Measurements from ENCODE around the gene PRKCH. TPM values are rescaled to one million over a fixed set of nuclear protein-coding genes. Genes with fewer than 3 reads are reported as not detected.

The PRKCH gene
- total RNA-seq, 1 donor from 2014 or later, result 145 TPM

DNA sequence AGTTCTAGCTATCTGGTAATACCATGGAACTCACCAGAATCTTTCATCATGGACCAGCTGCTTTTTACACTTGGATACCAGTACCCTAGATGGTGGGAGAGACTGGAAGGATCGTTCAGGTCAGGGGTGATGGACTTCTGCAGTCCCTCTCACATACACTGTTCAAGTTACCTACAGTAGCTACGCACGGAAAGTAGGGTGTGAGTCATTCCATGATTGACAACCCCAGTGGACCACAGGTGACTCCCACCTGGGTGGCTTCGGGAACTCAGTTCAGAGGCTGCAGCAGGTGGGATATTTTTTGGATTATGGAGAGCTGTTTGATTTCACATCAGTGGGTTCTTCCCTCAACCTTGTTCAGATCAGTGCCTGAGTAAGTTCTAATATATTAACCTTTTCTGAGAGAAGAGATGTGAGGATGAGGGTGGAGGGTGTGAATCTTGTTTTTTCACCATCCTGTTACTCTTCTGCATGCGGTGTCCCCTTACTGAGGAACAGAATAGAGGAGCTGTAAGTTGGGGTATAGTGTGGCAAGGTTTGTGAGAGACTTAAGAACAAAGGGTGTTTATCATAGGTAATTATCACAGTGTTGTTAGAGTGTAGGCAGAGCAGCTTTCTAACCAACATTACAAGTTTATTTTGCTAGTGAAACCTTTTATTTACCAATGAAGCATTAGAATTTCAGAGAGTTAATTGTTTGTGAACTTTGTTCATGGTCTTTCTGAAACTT, 39.6 kb downstream of the PRKCH start:
- peaks cover 29% of the 10 kb centered on the region for H3K36me3 Mint-ChIP-seq (ENCODE audit: low read depth)
- intact Hi-C loops (cut with micrococcal nuclease), result loop anchor here (1.0 kb wide), 1 partner anchor 8 kb away; no protein-coding TSS in a partner anchor
- H3K9me3 Mint-ChIP-seq, result no peaks in the 10 kb centered on the region
- H3K4me1 Mint-ChIP-seq (ENCODE audit: low read depth), result peaks cover 51% of the 10 kb centered on the region
- H3K27ac Mint-ChIP-seq, result peak overlapping the region; percentile 34
- peak overlapping the region; percentile 9 for H3K4me3 Mint-ChIP-seq
- H3K27me3 Mint-ChIP-seq (ENCODE audit: insufficient read depth), result no peaks in the 10 kb centered on the region
- DNase-seq (ENCODE audit: low spot score), result no peak

DNA sequence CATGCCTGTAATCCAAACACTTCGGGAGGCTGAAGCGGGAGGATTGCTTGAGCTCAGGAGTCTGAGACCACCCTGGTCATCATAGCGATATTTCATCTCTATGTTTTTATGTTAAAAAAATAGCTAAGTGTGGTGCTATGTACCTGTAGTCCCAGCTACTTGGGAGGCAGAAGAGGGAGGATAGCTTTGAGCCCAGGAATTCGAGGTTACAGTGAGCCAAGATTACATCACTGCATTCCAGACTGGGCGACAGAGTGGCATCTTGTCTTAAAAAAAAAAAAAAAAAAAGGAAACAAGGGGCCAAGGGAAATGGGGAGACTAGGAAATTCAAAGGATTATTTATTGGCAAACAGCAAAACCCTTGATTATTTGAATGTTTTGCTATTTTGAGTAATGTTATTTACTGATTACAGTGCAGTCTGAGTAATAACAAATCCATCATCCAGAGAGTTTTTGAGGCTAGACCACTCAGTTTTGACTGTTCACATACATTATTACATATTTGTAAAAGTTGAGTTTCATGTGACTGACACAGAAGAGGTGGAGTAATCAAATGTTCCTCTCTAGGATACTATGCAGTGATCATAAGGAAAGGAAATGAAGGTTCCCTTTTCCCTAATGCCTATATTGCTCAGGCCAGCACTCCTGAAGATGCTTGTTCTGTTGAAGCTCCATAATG, 40.8 kb downstream of the PRKCH start:
- Mint-ChIP-seq H3K4me3 (no peak overlapping the region), H3K36me3 (ENCODE audit: low read depth) (peaks cover 22% of the 10 kb centered on the region), H3K27me3 (ENCODE audit: insufficient read depth) (no peaks in the 10 kb centered on the region), H3K4me1 (ENCODE audit: low read depth) (peaks cover 39% of the 10 kb centered on the region), H3K9me3 (no peaks in the 10 kb centered on the region), H3K27ac (no peak overlapping the region)
- no peak for DNase-seq (ENCODE audit: low spot score)
- intact Hi-C loops (cut with micrococcal nuclease), result no loop called here

DNA sequence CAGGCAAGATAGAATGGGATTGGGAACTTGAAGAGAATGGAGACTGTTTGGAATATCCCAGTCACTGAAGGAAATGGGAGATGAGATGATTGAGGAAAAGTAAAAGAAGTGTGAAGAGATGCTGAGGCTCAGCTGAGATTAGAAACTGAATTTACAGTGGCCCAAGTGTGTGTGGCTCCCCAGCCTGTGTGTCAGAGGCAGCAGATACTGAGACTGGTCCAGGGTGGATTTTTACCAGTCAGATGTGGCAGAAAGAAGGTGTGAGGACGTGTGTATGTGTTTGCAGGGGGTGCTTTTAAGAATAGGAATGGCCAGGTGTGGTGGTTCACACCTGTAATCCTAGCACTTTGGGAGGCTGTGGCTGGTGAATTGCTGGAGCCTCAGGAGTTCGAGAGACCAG, 42.9 kb downstream of the PRKCH start:
- DNase-seq (ENCODE audit: low spot score), result no peak
- Mint-ChIP-seq H3K27me3 (ENCODE audit: insufficient read depth) (no peaks in the 10 kb centered on the region), H3K27ac (no peak overlapping the region), H3K4me1 (ENCODE audit: low read depth) (peaks cover 18% of the 10 kb centered on the region), H3K36me3 (ENCODE audit: low read depth) (peaks cover 12% of the 10 kb centered on the region), H3K4me3 (no peak overlapping the region), H3K9me3 (no peaks in the 10 kb centered on the region)
- intact Hi-C loops (cut with micrococcal nuclease), result no loop called here

DNA sequence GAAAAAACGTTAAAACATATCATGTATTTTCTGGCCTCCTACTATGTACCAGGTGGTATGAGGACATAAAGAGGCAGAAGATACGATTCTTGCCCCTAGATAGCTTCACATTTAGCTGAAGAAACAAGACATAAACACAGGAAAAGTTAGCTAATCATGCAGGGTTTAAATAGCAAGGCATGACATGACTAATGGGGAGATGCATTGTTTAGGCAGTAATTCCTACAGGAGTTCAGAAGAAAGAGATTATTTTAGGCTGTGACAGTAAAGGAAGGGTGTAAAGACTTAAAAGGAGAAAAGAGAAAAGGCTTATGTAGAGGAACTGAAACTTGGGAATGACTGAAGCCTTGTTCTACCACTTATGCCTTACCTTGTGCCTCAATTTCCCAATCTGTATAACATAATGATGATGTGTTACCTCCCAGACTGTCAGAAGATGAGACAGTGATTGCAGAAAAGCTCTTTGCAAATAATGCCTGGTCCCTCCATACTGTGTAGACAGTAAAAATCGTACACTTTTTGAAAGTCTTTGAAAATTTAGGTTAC, 44.4 kb downstream of the PRKCH start:
- Mint-ChIP-seq H3K4me1 (ENCODE audit: low read depth) (peaks cover 17% of the 10 kb centered on the region), H3K27me3 (ENCODE audit: insufficient read depth) (no peaks in the 10 kb centered on the region)

DNA sequence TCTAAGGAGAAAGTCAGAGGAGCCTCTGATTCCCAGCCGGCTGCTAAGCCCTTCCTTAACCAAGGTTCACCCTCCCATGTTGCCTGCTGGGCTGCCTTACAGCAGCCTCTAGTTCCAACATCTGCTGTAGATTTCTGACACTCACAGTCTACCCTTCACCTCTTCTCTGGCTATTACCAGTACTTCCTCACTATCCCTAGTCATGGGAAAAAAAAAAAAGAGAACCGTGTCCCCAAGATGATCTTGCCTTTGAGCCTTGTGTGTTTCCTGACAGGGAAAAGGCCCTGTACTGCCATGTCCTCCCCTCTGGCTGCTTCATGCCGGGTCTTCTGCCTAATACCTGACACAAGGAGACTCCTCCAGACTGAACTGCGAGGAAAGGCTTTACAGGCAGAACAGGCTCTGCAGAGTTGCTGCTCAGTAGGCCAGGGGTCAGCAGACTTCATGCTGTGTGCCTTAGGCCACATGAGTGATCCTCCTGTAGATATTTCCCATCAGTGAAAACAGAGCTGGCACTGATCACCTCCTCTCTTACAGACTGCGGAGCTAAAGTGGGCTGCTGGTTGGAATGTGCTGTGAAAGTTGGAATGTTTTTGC, 46.8 kb downstream of the PRKCH start:
- peaks cover 24% of the 10 kb centered on the region for H3K36me3 Mint-ChIP-seq (ENCODE audit: low read depth)
- H3K27me3 Mint-ChIP-seq (ENCODE audit: insufficient read depth), result no peaks in the 10 kb centered on the region
- no peak for DNase-seq (ENCODE audit: low spot score)
- intact Hi-C loops (cut with micrococcal nuclease), result no loop called here
- H3K4me3 Mint-ChIP-seq, result peak overlapping the region; percentile 12
- H3K4me1 Mint-ChIP-seq (ENCODE audit: low read depth), result peaks cover 34% of the 10 kb centered on the region
- H3K9me3 Mint-ChIP-seq, result peaks cover 9% of the 10 kb centered on the region
- H3K27ac Mint-ChIP-seq, result peak overlapping the region; percentile 73

More for the DNA sequence above, 44.4 kb downstream of the PRKCH start:
- no peak for DNase-seq (ENCODE audit: low spot score)
- Mint-ChIP-seq H3K27ac (no peak overlapping the region), H3K9me3 (no peaks in the 10 kb centered on the region), H3K36me3 (ENCODE audit: low read depth) (peaks cover 13% of the 10 kb centered on the region), H3K4me3 (no peak overlapping the region)
- intact Hi-C loops (cut with micrococcal nuclease), result no loop called here

DNA sequence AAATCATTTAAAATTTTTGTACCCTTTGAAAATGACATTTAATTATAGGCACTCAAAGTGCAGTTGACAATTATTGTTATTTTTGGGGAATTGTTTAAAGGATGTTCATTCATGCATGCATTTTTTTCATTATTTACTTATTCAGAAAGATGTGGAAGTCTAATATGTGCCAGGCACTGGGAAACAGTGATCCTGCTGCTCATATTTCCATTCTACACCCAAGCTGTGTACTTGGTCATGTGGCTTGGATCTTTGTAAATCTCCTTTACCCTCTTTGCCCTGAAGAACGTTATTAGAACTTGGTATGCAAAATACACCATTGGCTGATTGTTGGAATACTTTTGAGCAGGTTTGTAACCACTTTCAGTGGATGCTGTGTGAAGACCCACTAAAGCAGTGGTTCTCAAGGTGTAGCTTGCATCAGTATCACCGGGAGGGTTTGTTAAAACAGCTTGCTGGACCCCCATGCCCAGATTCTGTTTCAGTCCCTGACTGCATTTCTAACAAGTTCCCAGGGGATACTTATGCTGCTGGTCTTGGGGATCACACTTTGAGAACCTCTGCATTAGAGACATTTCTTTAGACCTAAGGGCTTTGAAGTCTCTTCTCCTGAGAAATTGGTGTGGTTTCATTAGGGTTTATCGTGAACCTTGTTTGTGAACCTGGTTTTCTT, 47.5 kb downstream of the PRKCH start:
- intact Hi-C loops (cut with micrococcal nuclease), result loop anchor here (1.0 kb wide), 1 partner anchor 8 kb away; no protein-coding TSS in a partner anchor
- Mint-ChIP-seq H3K9me3 (peaks cover 13% of the 10 kb centered on the region), H3K4me3 (no peak overlapping the region), H3K27ac (no peak overlapping the region), H3K36me3 (ENCODE audit: low read depth) (peaks cover 31% of the 10 kb centered on the region), H3K27me3 (ENCODE audit: insufficient read depth) (no peaks in the 10 kb centered on the region), H3K4me1 (ENCODE audit: low read depth) (peaks cover 36% of the 10 kb centered on the region)
- no peak for DNase-seq (ENCODE audit: low spot score)

DNA sequence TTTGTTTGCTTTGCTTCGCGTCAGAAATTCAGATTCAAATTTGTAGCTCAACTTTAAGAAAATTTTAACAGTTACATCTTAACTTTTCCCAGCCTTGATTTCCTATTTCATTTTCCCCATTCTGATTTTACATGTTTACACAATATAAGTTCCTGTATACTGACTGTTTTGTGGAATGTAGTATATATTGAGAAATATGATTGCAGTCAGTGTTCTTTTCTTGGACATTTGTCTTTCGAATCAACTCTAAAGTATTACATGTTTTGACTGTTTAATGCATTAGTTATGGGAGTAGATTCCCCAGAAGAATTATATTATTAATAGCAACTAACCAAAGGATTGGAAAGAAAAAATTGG, 48.1 kb downstream of the PRKCH start:
- H3K9me3 Mint-ChIP-seq, result peaks cover 18% of the 10 kb centered on the region
- DNase-seq (ENCODE audit: low spot score), result no peak
- H3K27ac Mint-ChIP-seq, result no peak overlapping the region
- peaks cover 36% of the 10 kb centered on the region for H3K4me1 Mint-ChIP-seq (ENCODE audit: low read depth)
- no peak overlapping the region for H3K4me3 Mint-ChIP-seq
- peaks cover 35% of the 10 kb centered on the region for H3K36me3 Mint-ChIP-seq (ENCODE audit: low read depth)
- intact Hi-C loops (cut with micrococcal nuclease), result loop anchor here (1.0 kb wide), 1 partner anchor 8 kb away; no protein-coding TSS in a partner anchor
- no peaks in the 10 kb centered on the region for H3K27me3 Mint-ChIP-seq (ENCODE audit: insufficient read depth)

DNA sequence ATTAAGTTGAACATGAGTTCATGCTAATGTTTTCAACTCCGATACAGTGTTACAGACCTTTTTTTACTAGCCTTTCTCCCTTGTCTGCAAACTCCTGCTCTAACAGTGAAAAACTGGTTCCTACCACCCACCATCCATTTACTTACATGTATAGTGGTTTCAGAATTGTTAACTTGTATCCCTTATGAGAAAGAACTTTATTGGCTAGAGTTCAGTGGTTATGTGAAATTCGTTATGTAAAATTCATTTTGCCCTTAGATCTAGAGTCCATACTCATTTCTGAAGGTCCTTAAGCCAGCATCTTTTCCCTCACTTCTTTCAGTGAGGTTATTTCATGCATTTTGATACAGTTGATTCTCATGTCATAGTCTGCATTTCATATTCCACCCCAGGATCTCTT, 51.0 kb downstream of the PRKCH start:
- intact Hi-C loops (cut with micrococcal nuclease), result loop anchor here (1.0 to 2.0 kb wide), 3 partner anchors 13 to 22 kb away; no protein-coding TSS in a partner anchor
- no peak overlapping the region for H3K4me3 Mint-ChIP-seq
- H3K4me1 Mint-ChIP-seq (ENCODE audit: low read depth), result peaks cover 56% of the 10 kb centered on the region
- peak overlapping the region; percentile 48 for H3K27ac Mint-ChIP-seq
- peaks cover 38% of the 10 kb centered on the region for H3K9me3 Mint-ChIP-seq
- no peaks in the 10 kb centered on the region for H3K27me3 Mint-ChIP-seq (ENCODE audit: insufficient read depth)
- DNase-seq (ENCODE audit: low spot score), result no peak
- H3K36me3 Mint-ChIP-seq (ENCODE audit: low read depth), result peaks cover 61% of the 10 kb centered on the region

DNA sequence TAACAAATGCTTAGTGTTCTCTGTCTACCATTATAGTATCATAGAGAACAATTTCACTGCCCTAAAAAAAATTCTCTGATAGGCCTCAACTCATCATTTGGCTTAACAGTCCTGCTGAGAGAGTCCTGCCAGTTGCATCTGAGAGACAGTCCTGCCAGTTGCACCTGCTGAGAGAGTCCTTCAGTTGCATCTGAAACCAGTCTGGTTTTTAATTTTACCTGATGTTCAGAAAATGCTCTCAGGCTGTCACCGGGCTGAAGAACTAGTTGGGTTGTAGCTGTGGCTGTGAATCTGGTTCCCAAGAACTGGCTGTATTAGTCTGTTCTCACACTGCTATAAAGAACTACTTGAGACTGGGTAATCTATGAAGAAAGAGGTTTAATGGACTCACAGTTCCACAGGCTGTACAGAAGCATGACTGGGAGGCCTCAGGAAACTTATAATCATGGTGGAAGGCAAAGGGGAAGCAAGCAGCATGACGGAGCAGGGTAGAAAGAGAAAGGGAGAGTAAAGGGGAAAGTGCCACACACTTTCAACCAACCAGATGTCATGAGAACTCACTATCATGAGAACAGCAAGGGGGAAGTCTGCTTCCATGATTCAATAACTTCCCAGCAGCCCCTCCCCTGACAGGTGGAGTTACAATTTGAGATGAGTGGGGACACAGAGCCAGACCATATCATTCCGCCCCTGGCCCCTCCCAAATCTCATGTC, 51.6 kb downstream of the PRKCH start:
- H3K36me3 Mint-ChIP-seq (ENCODE audit: low read depth), result peaks cover 63% of the 10 kb centered on the region

DNA sequence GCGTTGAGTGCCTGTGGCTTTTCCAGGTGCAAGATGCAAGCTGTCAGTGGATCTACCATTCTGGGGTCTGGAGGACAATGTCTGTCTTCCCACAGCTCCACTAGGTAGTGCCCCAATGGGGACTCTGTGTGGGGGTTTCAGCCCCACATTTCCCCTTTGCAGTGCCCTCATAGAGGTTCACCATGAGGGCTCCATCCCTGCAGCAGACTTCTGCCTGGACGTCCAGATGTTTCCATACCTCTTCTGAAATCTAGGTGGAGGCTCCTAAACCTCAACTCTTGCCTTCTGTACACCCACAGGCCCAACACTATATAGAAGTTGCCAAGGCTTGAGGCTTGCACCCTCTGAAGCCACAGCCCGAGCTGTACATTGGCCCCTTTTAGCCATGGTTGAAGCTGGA, 52.9 kb downstream of the PRKCH start:
- H3K9me3 Mint-ChIP-seq, result peaks cover 38% of the 10 kb centered on the region
- no peak for DNase-seq (ENCODE audit: low spot score)
- intact Hi-C loops (cut with micrococcal nuclease), result no loop called here
- H3K4me3 Mint-ChIP-seq, result no peak overlapping the region
- H3K27me3 Mint-ChIP-seq (ENCODE audit: insufficient read depth), result no peaks in the 10 kb centered on the region
- peaks cover 69% of the 10 kb centered on the region for H3K36me3 Mint-ChIP-seq (ENCODE audit: low read depth)
- no peak overlapping the region for H3K27ac Mint-ChIP-seq
- peaks cover 73% of the 10 kb centered on the region for H3K4me1 Mint-ChIP-seq (ENCODE audit: low read depth)

More for the DNA sequence above, 51.6 kb downstream of the PRKCH start:
- DNase-seq (ENCODE audit: low spot score), result no peak
- peaks cover 38% of the 10 kb centered on the region for H3K9me3 Mint-ChIP-seq
- H3K27ac Mint-ChIP-seq, result no peak overlapping the region
- H3K4me1 Mint-ChIP-seq (ENCODE audit: low read depth), result peaks cover 62% of the 10 kb centered on the region
- peak overlapping the region; percentile 9 for H3K4me3 Mint-ChIP-seq
- no peaks in the 10 kb centered on the region for H3K27me3 Mint-ChIP-seq (ENCODE audit: insufficient read depth)
- intact Hi-C loops (cut with micrococcal nuclease), result loop anchor here (1.0 to 2.0 kb wide), 3 partner anchors 14 to 22 kb away; no protein-coding TSS in a partner anchor

DNA sequence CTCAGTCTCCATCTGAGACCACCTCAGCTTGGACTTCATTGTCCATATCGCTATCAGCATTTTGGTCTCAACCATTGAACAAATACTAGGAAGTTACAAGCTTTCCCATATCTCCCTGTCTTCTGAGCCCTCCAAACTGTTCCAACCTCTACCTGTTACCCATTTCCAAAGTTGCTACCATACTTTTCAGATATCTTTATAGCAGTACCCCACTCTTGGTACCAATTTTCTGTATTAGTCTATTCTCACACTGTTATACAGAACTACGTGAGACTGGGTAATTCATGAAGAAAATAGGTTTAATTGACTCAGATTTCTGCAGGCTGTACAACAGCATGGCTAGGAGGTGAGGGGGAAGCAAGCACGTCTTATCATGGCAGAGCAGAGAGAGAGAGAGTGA, 53.8 kb downstream of the PRKCH start:
- H3K4me3 Mint-ChIP-seq, result no peak overlapping the region
- peaks cover 71% of the 10 kb centered on the region for H3K36me3 Mint-ChIP-seq (ENCODE audit: low read depth)
- intact Hi-C loops (cut with micrococcal nuclease), result no loop called here
- peak overlapping the region; percentile 35 for H3K27ac Mint-ChIP-seq
- H3K9me3 Mint-ChIP-seq, result peaks cover 38% of the 10 kb centered on the region
- no peaks in the 10 kb centered on the region for H3K27me3 Mint-ChIP-seq (ENCODE audit: insufficient read depth)
- no peak for DNase-seq (ENCODE audit: low spot score)
- H3K4me1 Mint-ChIP-seq (ENCODE audit: low read depth), result peaks cover 79% of the 10 kb centered on the region

DNA sequence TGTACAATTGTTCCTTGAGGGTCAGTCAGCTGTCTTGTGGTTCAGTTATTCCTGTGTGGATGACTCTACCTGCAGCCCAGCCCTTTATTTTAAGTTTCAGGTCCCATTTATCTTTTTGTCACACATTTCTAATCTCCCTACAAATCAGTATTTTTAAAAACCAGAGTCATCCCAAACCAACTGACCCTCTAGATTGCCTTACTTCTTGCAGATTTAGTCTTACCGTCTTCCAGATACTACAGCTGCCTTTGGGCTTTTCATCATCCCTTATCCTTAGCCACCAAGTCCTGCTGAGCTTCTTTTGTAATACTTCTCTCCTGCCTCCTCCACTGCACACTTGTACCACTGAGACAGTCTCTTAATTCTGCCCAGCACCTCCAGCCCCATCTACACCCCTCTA, 54.9 kb downstream of the PRKCH start:
- Mint-ChIP-seq H3K27me3 (ENCODE audit: insufficient read depth) (no peaks in the 10 kb centered on the region), H3K4me1 (ENCODE audit: low read depth) (peaks cover 79% of the 10 kb centered on the region), H3K27ac (peak overlapping the region; percentile 70), H3K36me3 (ENCODE audit: low read depth) (peaks cover 75% of the 10 kb centered on the region), H3K4me3 (no peak overlapping the region), H3K9me3 (peaks cover 38% of the 10 kb centered on the region)
- DNase-seq (ENCODE audit: low spot score), result no peak
- intact Hi-C loops (cut with micrococcal nuclease), result no loop called here
